ENCODE measurements around the gene PDZRN4.
A peak's percentile ranks its signal among the peaks of the same experiment; 100 is the strongest.

Gene PDZRN4

DNA sequence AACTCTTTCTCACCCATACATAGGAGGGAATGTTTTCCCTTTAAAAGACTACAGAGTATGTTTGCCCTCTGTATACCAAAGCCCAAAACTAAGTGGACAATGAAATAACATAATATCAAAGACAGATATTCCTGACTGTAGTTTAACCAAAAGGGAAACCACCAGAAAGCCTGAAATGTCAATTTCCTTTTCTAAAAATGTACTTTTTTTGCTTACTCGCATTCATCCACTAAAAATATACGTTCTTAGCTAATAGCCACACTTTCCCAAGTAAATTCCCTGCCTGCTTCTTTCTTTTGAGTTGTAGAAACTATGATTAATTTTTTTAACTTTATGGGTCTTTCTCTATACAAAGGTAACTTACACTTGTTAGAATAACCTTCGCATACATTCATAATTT lies 280.2 kb downstream of the PDZRN4 start:
- H3K4me3 ChIP-seq (ENCODE audit: low read depth, low read length) = no peak overlapping the region
- DNase-seq (ENCODE audit: low read depth) = no peak
- TF ChIP-seq, protein P1, sequence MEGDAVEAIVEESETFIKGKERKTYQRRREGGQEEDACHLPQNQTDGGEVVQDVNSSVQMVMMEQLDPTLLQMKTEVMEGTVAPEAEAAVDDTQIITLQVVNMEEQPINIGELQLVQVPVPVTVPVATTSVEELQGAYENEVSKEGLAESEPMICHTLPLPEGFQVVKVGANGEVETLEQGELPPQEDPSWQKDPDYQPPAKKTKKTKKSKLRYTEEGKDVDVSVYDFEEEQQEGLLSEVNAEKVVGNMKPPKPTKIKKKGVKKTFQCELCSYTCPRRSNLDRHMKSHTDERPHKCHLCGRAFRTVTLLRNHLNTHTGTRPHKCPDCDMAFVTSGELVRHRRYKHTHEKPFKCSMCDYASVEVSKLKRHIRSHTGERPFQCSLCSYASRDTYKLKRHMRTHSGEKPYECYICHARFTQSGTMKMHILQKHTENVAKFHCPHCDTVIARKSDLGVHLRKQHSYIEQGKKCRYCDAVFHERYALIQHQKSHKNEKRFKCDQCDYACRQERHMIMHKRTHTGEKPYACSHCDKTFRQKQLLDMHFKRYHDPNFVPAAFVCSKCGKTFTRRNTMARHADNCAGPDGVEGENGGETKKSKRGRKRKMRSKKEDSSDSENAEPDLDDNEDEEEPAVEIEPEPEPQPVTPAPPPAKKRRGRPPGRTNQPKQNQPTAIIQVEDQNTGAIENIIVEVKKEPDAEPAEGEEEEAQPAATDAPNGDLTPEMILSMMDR (conservative IDR thresholded peaks at IDR 0.05; ENCODE audit: low read depth, low read length) = no peak

GRCh38 chr12:41468756-41469155 lies 280.6 kb downstream of the PDZRN4 start:
- H3K4me3 ChIP-seq (ENCODE audit: low read depth, low read length) = no peak overlapping the region
- DNase-seq (ENCODE audit: low read depth) = no peak
- TF ChIP-seq, protein P1 (conservative IDR thresholded peaks at IDR 0.05; ENCODE audit: low read depth, low read length) = no peak

- TF ChIP-seq, protein P1 (conservative IDR thresholded peaks at IDR 0.05; ENCODE audit: low read depth, low read length) = no peak
- no peak for DNase-seq (ENCODE audit: low read depth)
- H3K4me3 ChIP-seq (ENCODE audit: low read depth, low read length) = no peak overlapping the region
Measured at GRCh38 chr12:41473441-41473840, 285.3 kb downstream of the PDZRN4 start.

DNA sequence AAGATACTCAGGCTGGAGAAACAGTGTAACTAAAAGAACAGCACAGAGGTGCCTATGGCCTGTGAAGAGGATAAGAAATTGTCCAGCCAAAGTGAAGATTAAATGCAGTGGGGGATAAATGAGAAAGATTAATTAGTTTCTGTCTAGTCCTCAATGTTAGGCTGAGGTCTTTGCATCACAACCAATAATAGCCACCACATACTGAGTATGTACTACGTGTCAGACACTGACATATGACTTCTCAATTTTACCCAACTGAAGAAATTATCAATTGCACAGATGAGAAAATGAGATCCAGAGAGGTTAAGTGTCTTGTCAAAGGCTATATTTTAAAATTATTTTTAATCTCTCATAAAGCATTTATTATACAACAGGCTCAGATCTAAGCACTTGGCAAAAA lies 285.9 kb downstream of the PDZRN4 start:
- no peak overlapping the region for H3K4me3 ChIP-seq (ENCODE audit: low read depth, low read length)
- DNase-seq (ENCODE audit: low read depth) = no peak
- TF ChIP-seq, protein P1 (conservative IDR thresholded peaks at IDR 0.05; ENCODE audit: low read depth, low read length) = no peak

- no peak overlapping the region for H3K4me3 ChIP-seq (ENCODE audit: low read depth, low read length)
- TF ChIP-seq, protein P1 (conservative IDR thresholded peaks at IDR 0.05; ENCODE audit: low read depth, low read length) = no peak
- DNase-seq (ENCODE audit: low read depth) = no peak
Measured at GRCh38 chr12:41476499-41477439, 288.6 kb downstream of the PDZRN4 start.

DNA sequence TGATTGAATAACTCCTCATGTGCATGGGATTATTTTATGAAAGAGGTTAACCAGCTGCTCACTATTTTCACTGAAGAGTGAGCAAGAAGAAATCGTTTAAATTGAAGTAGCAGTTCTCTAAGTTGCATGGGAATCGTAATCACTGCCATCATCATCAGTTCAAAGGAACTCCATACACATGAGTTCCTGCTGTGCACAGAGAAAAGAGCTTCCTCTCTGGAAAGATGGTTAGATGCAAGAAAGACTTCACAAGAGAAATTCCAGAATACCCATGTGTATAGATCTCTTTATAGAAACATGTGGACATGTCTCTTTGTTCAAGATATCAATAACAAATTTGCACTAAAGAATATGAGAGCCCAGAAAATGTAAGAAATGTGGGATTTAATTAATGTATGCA lies 291.3 kb downstream of the PDZRN4 start:
- TF ChIP-seq, protein P1 (conservative IDR thresholded peaks at IDR 0.05; ENCODE audit: low read depth, low read length) = no peak
- H3K4me3 ChIP-seq (ENCODE audit: low read depth, low read length) = no peak overlapping the region

DNA sequence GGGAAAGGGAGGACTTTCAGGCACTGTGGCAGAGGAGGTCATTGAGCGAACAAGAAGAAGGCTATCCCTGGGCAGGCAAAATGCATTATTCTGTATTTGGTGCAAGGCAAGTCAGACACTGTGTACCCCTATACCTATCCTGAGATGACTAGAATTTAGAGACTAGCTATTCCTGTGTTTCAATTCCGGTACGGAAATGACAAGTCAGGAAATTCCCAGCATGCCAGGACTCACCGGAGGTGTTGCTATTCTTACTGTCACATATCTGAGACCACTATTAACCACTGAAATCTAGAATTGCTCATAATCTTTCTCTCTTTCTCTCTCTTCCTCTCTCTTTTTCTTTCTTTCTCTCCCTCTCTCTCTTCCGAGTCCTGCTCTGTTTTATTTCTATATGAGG lies 297.1 kb downstream of the PDZRN4 start:
- peak; percentile 5 for DNase-seq (ENCODE audit: low read depth)
- TF ChIP-seq, protein P1 (conservative IDR thresholded peaks at IDR 0.05; ENCODE audit: low read depth, low read length) = no peak
- no peak overlapping the region for H3K4me3 ChIP-seq (ENCODE audit: low read depth, low read length)

More for the DNA sequence above, 291.3 kb downstream of the PDZRN4 start:
- DNase-seq (ENCODE audit: low read depth) = no peak
